ENCODE measurements around the gene SGCA.

Gene SGCA

GRCh38 chr17:50210240-50211225 is 44.7 kb downstream of the SGCA start:
- no peak for DNase-seq

- no peak for DNase-seq
These were observed 45.7 kb downstream of the SGCA start for GRCh38 chr17:50211249-50212120.

- DNase-seq: no peak
These were observed 46.5 kb downstream of the SGCA start for GRCh38 chr17:50212121-50212843.

- no peak for DNase-seq
These were observed 47.5 kb downstream of the SGCA start for GRCh38 chr17:50213026-50214022.

GRCh38 chr17:50214976-50215760 is 49.4 kb downstream of the SGCA start:
- no peak for DNase-seq

GRCh38 chr17:50217591-50217990 is 51.8 kb downstream of the SGCA start:
- no peak for DNase-seq

- DNase-seq: no peak
These were observed 52.4 kb downstream of the SGCA start for GRCh38 chr17:50218071-50218759.

GRCh38 chr17:50218771-50219315 is 53.0 kb downstream of the SGCA start:
- DNase-seq: peak; percentile 56

GRCh38 chr17:50219342-50219741 is 53.5 kb downstream of the SGCA start:
- DNase-seq: no peak

- DNase-seq: no peak
These were observed 54.2 kb downstream of the SGCA start for GRCh38 chr17:50219939-50220465.

GRCh38 chr17:50220811-50221210 is 55.0 kb downstream of the SGCA start:
- DNase-seq: no peak

GRCh38 chr17:50221266-50221863 is 55.6 kb downstream of the SGCA start:
- peak; percentile 77 for DNase-seq

GRCh38 chr17:50221864-50222545 is 56.2 kb downstream of the SGCA start:
- peak; percentile 83 for DNase-seq

GRCh38 chr17:50222922-50223321 is 57.1 kb downstream of the SGCA start:
- DNase-seq: no peak
